Adrenal gland (tissue), 5 donors: ENCODE measurements around the gene KIF1A.

Experiments used
- POLR2A ChIP-seq, 2 donors: fragments of 450-650 bp; IDR thresholded peaks; one replicate each; pipeline ENCODE4 v1.6.1; 2017; ENCODE audit warnings: antibody characterized with exemption in 2 of 2, mild to moderate bottlenecking in 2 of 2, moderate library complexity in 1 of 2
- TF ChIP-seq, protein P1 (sequence below), 6 experiments: fragments of 450-650 bp in 4 of 6; fragments of 200-600 bp in 2 of 6; sonication (generic) in 1 of 6; IDR thresholded peaks; 1 replicate in 5 of 6; 2 replicates in 1 of 6; pipeline versions ENCODE4 v1.5.1 to v1.8.0; 2016 to 2021; ENCODE audit warnings: antibody characterized with exemption in 6 of 6, mild to moderate bottlenecking in 2 of 6, moderate library complexity in 1 of 6
- donor health status: DM: no; HTN: no; CAD: no.

DNA sequence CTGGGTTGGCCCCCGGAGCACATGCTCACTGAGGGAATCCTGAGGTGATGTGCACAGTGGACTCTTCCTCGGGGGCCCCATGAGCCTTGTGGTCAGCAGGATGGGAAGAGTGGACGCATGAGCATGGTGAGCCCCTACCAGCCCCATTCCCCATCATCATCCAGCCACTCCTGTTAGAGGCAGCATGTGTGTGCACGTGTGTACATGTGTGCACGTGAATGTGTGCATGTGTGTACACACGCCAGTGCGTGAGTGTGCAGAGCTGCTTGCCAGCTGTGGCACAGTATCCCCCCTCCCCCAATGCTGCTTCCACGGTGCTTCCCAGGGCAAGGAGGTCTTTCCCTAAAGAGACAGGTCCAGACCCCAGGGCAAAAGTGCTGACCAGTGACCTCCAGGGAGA is 57.8 kb downstream of the KIF1A start:
- TF ChIP-seq, protein P1, sequence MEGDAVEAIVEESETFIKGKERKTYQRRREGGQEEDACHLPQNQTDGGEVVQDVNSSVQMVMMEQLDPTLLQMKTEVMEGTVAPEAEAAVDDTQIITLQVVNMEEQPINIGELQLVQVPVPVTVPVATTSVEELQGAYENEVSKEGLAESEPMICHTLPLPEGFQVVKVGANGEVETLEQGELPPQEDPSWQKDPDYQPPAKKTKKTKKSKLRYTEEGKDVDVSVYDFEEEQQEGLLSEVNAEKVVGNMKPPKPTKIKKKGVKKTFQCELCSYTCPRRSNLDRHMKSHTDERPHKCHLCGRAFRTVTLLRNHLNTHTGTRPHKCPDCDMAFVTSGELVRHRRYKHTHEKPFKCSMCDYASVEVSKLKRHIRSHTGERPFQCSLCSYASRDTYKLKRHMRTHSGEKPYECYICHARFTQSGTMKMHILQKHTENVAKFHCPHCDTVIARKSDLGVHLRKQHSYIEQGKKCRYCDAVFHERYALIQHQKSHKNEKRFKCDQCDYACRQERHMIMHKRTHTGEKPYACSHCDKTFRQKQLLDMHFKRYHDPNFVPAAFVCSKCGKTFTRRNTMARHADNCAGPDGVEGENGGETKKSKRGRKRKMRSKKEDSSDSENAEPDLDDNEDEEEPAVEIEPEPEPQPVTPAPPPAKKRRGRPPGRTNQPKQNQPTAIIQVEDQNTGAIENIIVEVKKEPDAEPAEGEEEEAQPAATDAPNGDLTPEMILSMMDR (IDR thresholded peaks at IDR 0.05), result no peak
- no peak for TF ChIP-seq POLR2A (IDR thresholded peaks at IDR 0.05)
